Measurements from ENCODE around the gene ELMOD1.

DNA sequence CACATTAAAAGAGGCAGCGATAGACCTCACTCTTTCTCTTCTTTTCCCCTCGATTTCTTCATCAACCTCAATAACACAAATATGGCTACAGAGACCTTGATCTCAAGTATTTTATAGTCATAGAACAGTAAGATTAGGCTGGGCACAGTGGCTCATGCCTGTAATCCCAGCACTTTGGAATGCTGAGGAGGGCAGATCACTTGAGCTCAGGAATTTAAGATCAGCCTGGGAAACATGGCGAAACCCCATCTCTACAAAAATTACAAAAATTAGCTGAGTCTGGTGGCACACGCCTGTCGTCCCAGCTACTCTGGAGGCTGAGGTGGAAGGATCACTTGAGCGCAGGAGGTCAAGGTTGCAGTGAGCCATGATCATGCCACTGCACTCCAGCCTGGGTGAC lies 106.3 kb downstream of the ELMOD1 start:
- TF ChIP-seq, protein P1, sequence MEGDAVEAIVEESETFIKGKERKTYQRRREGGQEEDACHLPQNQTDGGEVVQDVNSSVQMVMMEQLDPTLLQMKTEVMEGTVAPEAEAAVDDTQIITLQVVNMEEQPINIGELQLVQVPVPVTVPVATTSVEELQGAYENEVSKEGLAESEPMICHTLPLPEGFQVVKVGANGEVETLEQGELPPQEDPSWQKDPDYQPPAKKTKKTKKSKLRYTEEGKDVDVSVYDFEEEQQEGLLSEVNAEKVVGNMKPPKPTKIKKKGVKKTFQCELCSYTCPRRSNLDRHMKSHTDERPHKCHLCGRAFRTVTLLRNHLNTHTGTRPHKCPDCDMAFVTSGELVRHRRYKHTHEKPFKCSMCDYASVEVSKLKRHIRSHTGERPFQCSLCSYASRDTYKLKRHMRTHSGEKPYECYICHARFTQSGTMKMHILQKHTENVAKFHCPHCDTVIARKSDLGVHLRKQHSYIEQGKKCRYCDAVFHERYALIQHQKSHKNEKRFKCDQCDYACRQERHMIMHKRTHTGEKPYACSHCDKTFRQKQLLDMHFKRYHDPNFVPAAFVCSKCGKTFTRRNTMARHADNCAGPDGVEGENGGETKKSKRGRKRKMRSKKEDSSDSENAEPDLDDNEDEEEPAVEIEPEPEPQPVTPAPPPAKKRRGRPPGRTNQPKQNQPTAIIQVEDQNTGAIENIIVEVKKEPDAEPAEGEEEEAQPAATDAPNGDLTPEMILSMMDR (IDR thresholded peaks at IDR 0.05; ENCODE audit: insufficient read depth, low read length), result no peak
- no peak for TF ChIP-seq GABPA (IDR thresholded peaks at IDR 0.05; ENCODE audit: low read depth)
